Coronary artery (tissue), 2 donors: Measurements from ENCODE around the gene PRR7.
A peak's percentile ranks its signal among the peaks of the same experiment; 100 is the strongest.

Source experiments
- DNase-seq: peaks from one replicate; pipeline ENCODE4 v3.0.0-alpha.2; 2017; ENCODE audit warnings: low spot score
- H3K27ac ChIP-seq, 2 donors: fragments of 200-600 bp; sonication (generic); one replicate each; pipeline ENCODE4 v1.5.1; 2016 to 2019
- H3K4me3 ChIP-seq: fragments of 200-600 bp; sonication (generic); 2 replicates; pipeline ENCODE4 v1.5.1; 2016; ENCODE audit warnings: mild to moderate bottlenecking, moderate library complexity
- CTCF ChIP-seq: fragments of 200-600 bp; sonication (generic); IDR thresholded peaks from one replicate; pipeline ENCODE4 v1.5.1; 2019; ENCODE audit warnings: antibody characterized with exemption

Gene PRR7

GRCh38 chr5:177473443-177474001, 26.9 kb downstream of the PRR7 start, which contains the start of gene DBN1:
Gene DBN1 (minus strand): TSS chr5:177473634. CDS start chr5:177473521, 113 bp downstream.
- Histone ChIP-seq H3K27ac (peak within 1 kb of the TSS; percentile 80 to 97), H3K4me3 (peak within 1 kb of the TSS; percentile 84)
- TF ChIP-seq CTCF, result no peak
- no peak for DNase-seq

- peak overlapping the region; percentile 80 to 97 for H3K27ac ChIP-seq
- no peak for TF ChIP-seq CTCF
- peak overlapping the region; percentile 84 for H3K4me3 ChIP-seq
- DNase-seq, result no peak
Observed at GRCh38 chr5:177474002-177474476, 27.4 kb downstream of the PRR7 start.

- Histone ChIP-seq H3K27ac (peak overlapping the region; percentile 80 to 97), H3K4me3 (no peak overlapping the region)
- no peak for TF ChIP-seq CTCF
- DNase-seq, result no peak
Observed at GRCh38 chr5:177474846-177475562, 28.4 kb downstream of the PRR7 start.

GRCh38 chr5:177475563-177476427, 29.2 kb downstream of the PRR7 start:
- H3K4me3 ChIP-seq, result no peak overlapping the region
- no peak for TF ChIP-seq CTCF
- no peak for DNase-seq
- peak overlapping the region in 1 of 2 donors; percentile 97 for H3K27ac ChIP-seq

GRCh38 chr5:177476531-177477233, 30.1 kb downstream of the PRR7 start:
- TF ChIP-seq CTCF, result no peak
- DNase-seq, result no peak
- Histone ChIP-seq H3K27ac (peak overlapping the region; percentile 62 to 97), H3K4me3 (peak overlapping the region; percentile 15)

- TF ChIP-seq CTCF, result no peak
- DNase-seq, result no peak
- H3K27ac ChIP-seq, result peak overlapping the region; percentile 12 to 97
- no peak overlapping the region for H3K4me3 ChIP-seq
Observed at GRCh38 chr5:177477701-177478477, 31.3 kb downstream of the PRR7 start.
